Renal cortex interstitium (tissue), 11 donors: ENCODE measurements around the gene DTHD1. TPM values are rescaled to one million over a fixed set of nuclear protein-coding genes. Genes with fewer than 3 reads are reported as not detected.

ENCODE experiments used
- DNase-seq, 11 donors: peaks; one replicate each; pipeline ENCODE4 v3.0.0-alpha.2; 2013; ENCODE audit warnings: low read depth in 9 of 11, low spot score in 4 of 11; ENCODE audit errors: extremely low read depth in 1 of 11
- polyA plus RNA-seq, 3 donors: library from polyadenylated mRNA; unstranded; fragments of 120-200 nt; gene quantifications; one replicate each; pipeline ENCODE4 v1.2.1, GENCODE V29; 2013; ENCODE audit not compliant: insufficient read length in 3 of 3

DTHD1 gene
- polyA plus RNA-seq, 3 donors, result not detected

DNA sequence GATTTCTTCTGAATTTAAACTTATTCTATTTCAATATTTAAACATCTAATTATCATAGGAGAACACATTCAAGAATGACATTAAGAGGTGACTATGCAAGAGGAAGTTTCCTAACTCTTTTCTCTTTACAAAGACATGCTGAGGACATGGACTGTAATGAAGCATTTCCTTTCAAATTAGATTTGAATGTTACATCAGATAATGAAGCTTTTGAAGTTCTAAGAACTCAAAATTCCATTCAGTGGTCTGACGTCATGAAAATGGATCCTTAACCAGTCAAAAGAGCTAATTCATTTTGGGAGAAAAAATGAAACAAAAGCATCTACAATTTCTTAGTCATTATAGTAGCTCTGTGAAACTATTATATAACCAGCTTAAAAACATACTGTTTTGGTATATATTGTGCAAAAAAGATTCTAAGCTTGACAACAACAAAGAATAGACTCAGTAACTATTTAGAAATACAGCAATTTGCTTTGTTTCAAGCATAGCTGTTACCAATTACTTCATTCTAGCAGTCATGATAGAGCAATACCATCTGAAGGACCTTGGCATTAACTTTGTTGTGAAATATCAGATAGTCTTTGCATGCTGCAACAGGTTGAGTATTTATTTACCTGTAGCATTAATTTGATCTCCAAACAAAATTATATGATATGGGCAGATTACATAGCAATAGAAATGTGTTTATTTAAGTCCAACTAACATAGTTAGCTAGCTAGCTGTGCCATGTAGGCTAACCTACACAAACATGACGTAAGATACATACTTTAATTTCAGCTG, 13.7 kb upstream of the DTHD1 start:
- no peak for DNase-seq

- DNase-seq, result peak in 1 of 11 donors; percentile 11
Measured at GRCh38 chr4:36269101-36269500, 12.3 kb upstream of the DTHD1 start.

GRCh38 chr4:36269533-36270173, 11.8 kb upstream of the DTHD1 start:
- no peak for DNase-seq

DNA sequence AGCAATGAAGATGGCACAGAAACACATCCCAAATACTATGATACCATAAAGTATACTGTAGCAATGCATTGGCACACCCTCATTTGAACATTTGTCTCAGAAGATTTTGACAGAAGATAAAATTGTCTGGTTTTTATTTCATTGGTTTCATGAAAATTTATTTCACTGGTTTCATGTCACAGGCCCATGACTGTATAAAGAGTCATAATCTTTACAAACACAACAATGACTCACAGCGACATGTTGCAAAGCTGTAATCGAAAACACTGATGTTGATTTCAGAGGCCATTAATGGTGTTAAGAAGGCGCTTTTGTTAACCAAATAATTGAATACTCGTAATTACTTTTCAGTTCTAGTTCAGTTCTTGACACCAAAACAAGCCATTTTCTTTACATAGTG, 8.1 kb upstream of the DTHD1 start:
- no peak for DNase-seq

GRCh38 chr4:36274158-36274557, 7.3 kb upstream of the DTHD1 start:
- no peak for DNase-seq

- no peak for DNase-seq
Measured at GRCh38 chr4:36277533-36277932, 3.9 kb upstream of the DTHD1 start.

GRCh38 chr4:36278789-36279188, 2.6 kb upstream of the DTHD1 start:
- DNase-seq, result no peak

GRCh38 chr4:36280555-36280954, 861 bp upstream of the DTHD1 start:
- peak in 4 of 11 donors; percentile 5 to 16 (median 12) for DNase-seq

DNA sequence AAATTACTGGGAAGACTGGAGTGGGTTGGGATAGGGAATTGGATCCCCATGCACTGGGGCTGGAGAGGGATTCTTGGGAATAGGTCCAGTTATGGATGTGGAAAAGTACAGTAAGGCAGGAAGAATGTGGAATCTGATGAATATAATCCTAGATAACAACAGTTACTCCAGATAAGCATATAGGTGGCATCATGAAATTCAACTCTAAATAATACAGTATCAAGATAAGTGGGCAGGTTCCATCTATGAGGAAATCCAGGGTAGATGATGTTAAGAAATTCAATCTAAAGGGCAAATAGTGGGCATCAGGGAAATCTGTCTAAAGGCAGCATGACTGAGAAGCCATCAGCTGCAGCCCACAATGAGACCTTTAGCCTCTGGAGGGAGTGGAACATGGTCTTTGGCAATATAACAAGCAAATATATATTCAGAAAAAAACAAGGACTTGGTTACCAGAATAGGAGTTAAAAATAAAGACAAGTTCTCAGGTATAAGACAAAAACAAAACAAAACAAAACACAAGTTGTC, 1.2 kb downstream of the DTHD1 start:
- DNase-seq, result no peak

DNA sequence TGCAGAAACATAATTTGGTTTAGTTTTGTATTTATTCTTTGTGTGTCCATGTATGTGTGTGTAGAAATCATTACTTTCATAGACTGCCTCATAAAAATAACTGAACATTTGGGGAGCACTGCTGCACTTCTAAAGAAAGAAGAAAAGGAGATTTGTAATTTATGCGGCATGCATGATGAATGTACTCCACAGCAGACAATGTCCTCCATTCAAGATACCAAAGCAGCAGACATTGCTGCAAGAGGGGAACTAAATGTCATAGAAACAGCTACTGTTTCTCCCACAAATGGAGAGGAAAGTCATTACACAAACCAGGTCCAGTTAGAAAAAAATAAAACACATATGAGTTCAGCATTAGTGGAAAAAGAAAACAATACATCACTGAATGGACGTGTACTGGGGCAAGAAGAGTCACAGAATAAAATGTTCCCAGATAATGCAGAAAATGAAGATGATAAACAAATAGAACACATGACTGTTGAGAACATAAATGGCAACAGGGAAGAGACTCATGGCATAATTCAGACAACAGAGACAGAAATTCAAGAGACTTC, 2.6 kb downstream of the DTHD1 start:
- DNase-seq, result no peak

DNA sequence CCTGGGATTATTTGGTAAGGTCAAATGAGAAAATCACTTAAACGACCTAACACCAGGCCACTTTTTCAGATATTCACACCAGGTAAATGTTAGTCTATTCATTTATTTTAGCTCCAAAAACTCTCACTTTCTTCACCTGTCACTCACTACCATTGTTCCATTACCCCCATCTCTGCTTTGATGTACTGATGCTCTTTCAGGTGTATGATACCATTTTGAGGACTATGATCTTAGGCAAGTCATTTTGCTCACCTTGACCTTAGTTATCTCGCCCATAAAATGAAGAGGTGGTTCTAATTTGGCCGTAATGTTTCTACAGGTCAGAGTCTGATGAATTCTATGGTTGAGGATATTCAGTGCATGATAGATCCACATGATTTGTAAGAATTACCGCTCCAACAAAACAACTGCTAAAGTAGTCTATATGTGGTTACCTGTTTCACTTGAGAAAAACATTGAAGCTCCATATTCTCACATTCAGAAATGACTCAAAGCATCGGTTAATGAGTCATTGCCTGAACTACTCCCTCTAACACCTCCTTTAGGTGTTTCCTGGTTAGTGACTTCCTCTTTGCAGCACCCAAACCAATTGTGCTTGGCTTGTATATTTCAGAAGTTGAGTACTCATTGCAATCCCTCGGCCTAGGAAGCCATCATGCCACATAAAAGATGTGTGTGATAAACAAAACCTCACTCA, 4.5 kb downstream of the DTHD1 start:
- no peak for DNase-seq

DNA sequence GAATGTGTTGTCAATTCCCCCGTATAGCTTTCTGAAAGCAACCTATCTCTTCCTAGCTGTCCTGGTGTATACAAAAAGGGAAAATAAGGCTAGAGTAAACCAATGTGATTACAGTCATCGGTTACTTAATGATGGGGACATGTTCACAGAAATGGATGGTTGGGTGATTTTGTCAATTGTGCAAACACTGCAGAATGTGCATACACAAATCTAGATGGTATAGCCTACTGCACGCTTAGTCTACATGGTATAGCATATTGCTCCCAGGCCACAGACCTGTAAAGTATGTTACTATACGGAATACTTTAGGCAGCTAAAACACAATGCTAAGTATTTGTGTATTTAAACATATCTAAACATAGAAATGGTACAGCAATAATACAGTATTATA, 5.1 kb downstream of the DTHD1 start:
- DNase-seq, result no peak

DNA sequence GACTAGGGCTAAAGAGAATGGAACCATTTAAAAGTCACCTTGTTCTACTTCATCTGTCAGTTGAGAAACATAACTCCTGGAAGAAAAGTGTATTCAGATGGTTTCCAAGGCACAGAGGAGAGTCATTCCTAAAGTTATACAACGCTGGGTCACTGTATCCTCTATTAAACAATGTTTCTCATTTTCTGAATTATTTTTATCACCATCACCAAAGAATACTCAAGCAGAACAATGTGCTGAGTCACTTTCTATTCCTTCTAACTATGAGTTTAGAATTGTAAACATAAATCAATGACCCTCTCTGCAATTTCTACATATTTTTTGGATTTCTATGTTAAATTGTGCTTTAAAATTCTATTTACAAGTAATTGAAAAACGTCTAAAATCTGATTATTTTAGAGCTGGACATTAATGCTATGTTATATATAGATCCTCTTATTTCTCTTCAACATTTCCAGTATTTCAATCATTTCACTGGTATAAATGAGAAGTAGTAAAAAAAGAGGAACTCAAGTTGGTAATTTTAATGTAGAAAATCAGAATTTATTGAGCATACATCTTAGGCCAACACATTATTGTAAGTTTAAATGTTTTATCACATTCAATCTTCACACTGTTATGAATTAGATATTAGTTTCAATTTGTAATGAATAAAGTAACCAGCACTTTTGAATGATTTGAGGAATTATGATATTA, 7.5 kb downstream of the DTHD1 start:
- DNase-seq, result no peak

DNA sequence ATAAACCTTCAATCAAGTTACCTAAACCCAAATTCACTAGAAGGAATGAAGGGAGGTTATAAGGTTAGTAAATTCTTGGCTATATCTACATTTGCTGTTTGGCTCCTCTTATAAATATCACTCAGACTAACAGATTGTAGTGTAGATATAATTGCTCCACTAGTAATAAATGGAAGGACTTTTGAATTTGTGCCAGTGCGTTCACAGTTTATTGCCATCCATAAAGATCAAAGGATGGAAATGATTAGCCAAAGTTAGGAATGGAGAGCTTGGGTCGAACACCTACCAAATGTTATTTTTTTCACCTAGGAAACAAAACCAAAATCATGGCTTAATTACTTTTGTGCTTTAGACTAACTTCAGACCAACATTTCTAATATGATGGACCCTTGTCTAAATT, 9.2 kb downstream of the DTHD1 start:
- DNase-seq, result no peak

DNA sequence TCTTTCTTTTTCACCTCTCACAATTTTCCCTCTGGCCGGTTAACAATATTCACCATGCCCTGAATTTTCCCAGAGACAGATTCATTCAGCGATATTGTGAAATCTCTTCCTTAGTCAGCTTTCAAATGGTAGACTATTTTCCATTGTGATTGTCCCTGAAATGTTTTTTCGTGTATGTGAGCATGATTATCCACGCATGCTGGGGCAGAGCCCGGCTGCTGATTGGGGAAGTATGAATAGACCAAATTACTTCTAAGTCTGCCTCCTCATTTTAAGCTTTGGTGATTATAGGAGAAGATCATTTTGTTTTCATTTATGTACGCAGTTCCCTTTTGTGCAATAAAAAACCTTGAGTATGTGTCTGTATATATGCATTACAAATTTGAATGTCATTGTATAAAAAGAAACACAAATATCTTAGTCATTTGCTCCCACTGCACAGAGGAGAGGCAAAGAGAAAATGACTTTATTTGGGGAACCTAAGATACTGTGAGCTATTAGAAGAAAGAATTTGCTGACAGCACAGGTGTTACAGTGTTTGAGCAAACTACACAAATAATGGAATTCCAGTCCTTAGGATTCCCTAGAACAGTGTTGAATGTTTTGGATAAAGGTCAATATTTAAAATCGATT, 11.3 kb downstream of the DTHD1 start:
- no peak for DNase-seq

- no peak for DNase-seq
Measured at GRCh38 chr4:36301127-36301526, 19.7 kb downstream of the DTHD1 start.

DNA sequence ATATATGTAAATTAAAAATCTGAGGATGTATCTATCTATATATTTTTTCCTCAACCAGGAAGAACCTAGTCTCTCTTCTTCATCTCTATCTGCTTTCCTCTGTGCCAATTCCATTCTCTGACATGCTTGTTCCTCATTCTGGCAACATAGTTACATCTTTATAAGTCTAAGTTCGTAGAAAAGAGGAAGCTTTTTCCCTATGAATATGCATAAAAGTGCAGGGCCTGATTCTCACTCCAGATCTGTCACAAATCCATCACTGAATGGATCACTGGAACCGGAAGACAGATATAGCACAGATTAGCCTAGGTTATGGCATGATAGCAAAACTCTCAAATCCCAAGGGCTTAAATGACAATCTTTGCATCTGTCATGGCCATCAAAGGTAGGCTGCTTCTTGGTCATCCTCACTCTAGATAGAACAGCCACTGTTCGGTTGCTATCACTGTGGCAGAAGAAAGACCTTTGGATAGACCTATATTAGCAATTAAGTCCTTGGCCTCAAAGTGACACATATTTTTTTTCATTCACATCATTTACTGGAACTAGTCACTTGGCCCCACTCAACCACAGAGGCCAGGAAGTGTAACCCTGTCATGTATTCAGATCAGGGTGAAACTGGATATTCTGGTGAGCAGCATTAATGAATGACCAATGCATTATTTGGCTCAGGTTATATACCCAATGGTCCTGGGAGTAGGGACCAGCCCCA, 22.2 kb downstream of the DTHD1 start:
- DNase-seq, result no peak

DNA sequence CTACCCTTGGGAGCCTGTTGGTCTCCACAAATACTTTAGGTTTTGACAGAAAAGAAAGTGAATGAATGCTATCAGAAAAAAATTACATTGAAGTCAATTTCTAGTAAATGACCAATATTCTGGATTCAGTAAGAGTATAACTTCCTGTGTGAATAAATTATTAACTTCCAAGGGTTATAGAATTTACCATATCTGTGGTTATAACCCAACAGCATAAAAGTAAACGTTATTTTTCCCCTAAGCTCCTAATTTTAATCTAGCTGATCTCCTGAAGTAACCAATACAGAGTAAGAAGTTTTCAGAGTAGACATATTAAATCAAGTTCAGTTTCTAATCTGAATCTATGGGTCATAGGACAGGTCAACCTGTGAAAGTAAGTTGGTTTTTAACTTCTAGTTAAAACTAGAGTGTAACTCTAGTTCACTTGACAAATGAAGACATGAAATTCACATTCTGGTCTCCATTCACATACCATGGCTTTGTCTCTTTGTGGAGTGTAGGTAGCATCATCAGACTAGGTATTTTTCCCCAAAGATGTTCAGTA, 22.8 kb downstream of the DTHD1 start:
- DNase-seq, result no peak
